SK-N-SH (cell line): ENCODE results near the gene TRMU. TPM values are rescaled to one million over a fixed set of nuclear protein-coding genes. Genes with fewer than 3 reads are reported as not detected.

Experiments
- CTCF ChIA-PET: fragments of 300-600, 350-600 bp; formaldehyde crosslinking; extraction: SDS; loops from one replicate; lab custom pipeline; 2021; lab: Yijun Ruan, JAX
- POLR2A ChIA-PET: fragments of 350-600 bp; sonication (Branson Sonifier 250); formaldehyde crosslinking; extraction: SDS; loops from one replicate; lab custom pipeline; 2020; ENCODE audit warnings: antibody characterized with exemption, inconsistent platforms; lab: Yijun Ruan, JAX
- DNase-seq: peaks from one replicate; pipeline ENCODE4 v3.0.0; 2012
- H2AFZ ChIP-seq: fragments of 200-600 bp; sonication (generic); 2 replicates; pipeline ENCODE4 v1.8.1; 2016; ENCODE audit warnings: antibody characterized with exemption, mild to moderate bottlenecking, low read depth
- H3F3A ChIP-seq: fragments of 200-600 bp; sonication (generic); replicated peaks from 2 replicates; pipeline ENCODE3; 2016; ENCODE audit warnings: antibody characterized with exemption, mild to moderate bottlenecking; ENCODE audit not compliant: insufficient read depth
- H3K27ac ChIP-seq, 2 experiments: fragments of 200-500 bp in 1 of 2; fragments of 200-600 bp in 1 of 2; sonication (Bioruptor generic) in 1 of 2; sonication (generic), shearing (Covaris generic) in 1 of 2; 2 replicates each; pipeline versions ENCODE4 v1.5.1 to v1.6.1; 2014 to 2016; ENCODE audit warnings: low read depth in 2 of 2, inconsistent platforms in 1 of 2, low read length in 1 of 2, mild to moderate bottlenecking in 1 of 2, mixed read lengths in 1 of 2
- H3K27me3 ChIP-seq: fragments of 200-600 bp; sonication (generic), shearing (Covaris generic); 2 replicates; pipeline ENCODE4 v1.6.1; 2016; ENCODE audit warnings: mixed run types; ENCODE audit not compliant: insufficient read depth
- H3K36me3 ChIP-seq, 2 experiments: fragments of 200-500 bp in 1 of 2; fragments of 200-600 bp in 1 of 2; sonication (Bioruptor generic) in 1 of 2; sonication (generic) in 1 of 2; replicated peaks in 1 of 2; 2 replicates each; pipeline versions ENCODE3 to v1.5.1; 2014 to 2016; ENCODE audit warnings: low read length in 1 of 2, mild to moderate bottlenecking in 1 of 2; ENCODE audit not compliant: insufficient read depth in 2 of 2, control insufficient read depth in 1 of 2
- H3K4me1 ChIP-seq, 2 experiments: fragments of 200-500 bp in 1 of 2; fragments of 200-600 bp in 1 of 2; sonication (Bioruptor generic) in 1 of 2; sonication (generic), shearing (Covaris generic) in 1 of 2; 2 replicates each; pipeline versions ENCODE4 v1.5.1 to v1.6.1; 2014 to 2016; ENCODE audit warnings: low read depth in 1 of 2, low read length in 1 of 2, mixed run types in 1 of 2; ENCODE audit not compliant: insufficient read depth in 2 of 2, control insufficient read depth in 1 of 2
- H3K4me2 ChIP-seq: fragments of 200-600 bp; sonication (generic), shearing (Covaris generic); 2 replicates; pipeline ENCODE4 v1.6.1; 2017; ENCODE audit warnings: mixed run types
- H3K4me3 ChIP-seq, 2 experiments: fragments of 200-500 bp in 1 of 2; fragments of 200-600 bp in 1 of 2; sonication (Bioruptor generic) in 1 of 2; sonication (generic), shearing (Covaris generic) in 1 of 2; 2 replicates each; pipeline versions ENCODE4 v1.5.1 to v1.8.1; 2014 to 2016; ENCODE audit warnings: low read depth in 2 of 2, inconsistent platforms in 1 of 2, low read length in 1 of 2, mild to moderate bottlenecking in 1 of 2, mixed read lengths in 1 of 2, moderate library complexity in 1 of 2
- H3K79me2 ChIP-seq: fragments of 200-600 bp; sonication (generic); 2 replicates; pipeline ENCODE4 v1.8.1; 2017; ENCODE audit warnings: mild to moderate bottlenecking; ENCODE audit not compliant: insufficient read depth
- H3K9ac ChIP-seq: fragments of 200-600 bp; sonication (generic); 2 replicates; pipeline ENCODE4 v1.6.1; 2017; ENCODE audit warnings: mixed run types
- H3K9me2 ChIP-seq: fragments of 200-600 bp; sonication (generic); 2 replicates; pipeline ENCODE4 v1.6.1; 2017; ENCODE audit warnings: mixed run types
- H3K9me3 ChIP-seq: fragments of 200-600 bp; sonication (generic); 2 replicates; pipeline ENCODE4 v1.6.1; 2017; ENCODE audit warnings: mixed run types, mild to moderate bottlenecking, moderate library complexity
- H4K20me1 ChIP-seq: fragments of 200-600 bp; sonication (generic); 2 replicates; pipeline ENCODE4 v1.6.1; 2017; ENCODE audit warnings: mild to moderate bottlenecking, mixed run types; ENCODE audit not compliant: insufficient read depth
- CTCF ChIP-seq: fragments of 200-600 bp; sonication (generic); IDR thresholded peaks from 2 replicates; pipeline ENCODE4 v1.6.1; 2017; ENCODE audit warnings: antibody characterized with exemption, mild to moderate bottlenecking, moderate library complexity
- FOXJ3 ChIP-seq: sonication (generic); formaldehyde crosslinking; IDR thresholded peaks from 2 replicates; pipeline ENCODE4 v1.5.1; 2020; ENCODE audit warnings: mild to moderate bottlenecking, missing genetic modification reagents
- JUND ChIP-seq: IDR thresholded peaks from 2 replicates; pipeline ENCODE4 v1.4.0; 2012
- MAX ChIP-seq: IDR thresholded peaks from 2 replicates; pipeline ENCODE4 v1.4.0; 2012; ENCODE audit warnings: low read depth
- MXI1 ChIP-seq: IDR thresholded peaks from 2 replicates; pipeline ENCODE4 v1.6.1; 2012; ENCODE audit warnings: mild to moderate bottlenecking, low read depth, low read length, improper control_type of control experiment
- NFIC ChIP-seq: IDR thresholded peaks from 2 replicates; pipeline ENCODE4 v1.4.0; 2012; ENCODE audit warnings: borderline replicate concordance
- PBX3 ChIP-seq: IDR thresholded peaks from 2 replicates; pipeline ENCODE4; 2012
- POLR2AphosphoS5 ChIP-seq: IDR thresholded peaks from 2 replicates; pipeline ENCODE4 v1.6.1; 2012; ENCODE audit warnings: low read depth, low read length
- RAD21 ChIP-seq: IDR thresholded peaks from 2 replicates; pipeline ENCODE4 v1.6.1; 2012; ENCODE audit warnings: mild to moderate bottlenecking, low read length
- REST ChIP-seq: IDR thresholded peaks from 2 replicates; pipeline ENCODE4 v1.6.1; 2012; ENCODE audit warnings: mild to moderate bottlenecking, low read depth, low read length, moderate library complexity
- SMC3 ChIP-seq: IDR thresholded peaks from 2 replicates; pipeline ENCODE4 v1.6.1; 2012; ENCODE audit warnings: low read depth, low read length, improper control_type of control experiment
- TAF1 ChIP-seq: IDR thresholded peaks from 2 replicates; pipeline ENCODE4 v1.6.1; 2012; ENCODE audit warnings: low read depth, mild to moderate bottlenecking, low read length, moderate library complexity, borderline replicate concordance
- TCF12 ChIP-seq: IDR thresholded peaks from 2 replicates; pipeline ENCODE4 v1.4.0; 2012
- TEAD4 ChIP-seq: IDR thresholded peaks from 2 replicates; pipeline ENCODE4 v1.4.0; 2012; ENCODE audit warnings: mild to moderate bottlenecking, borderline replicate concordance; ENCODE audit not compliant: insufficient read depth
- USF1 ChIP-seq: IDR thresholded peaks from 2 replicates; pipeline ENCODE4 v1.4.0; 2012; ENCODE audit warnings: low read depth, borderline replicate concordance
- ZBTB33 ChIP-seq: IDR thresholded peaks from 2 replicates; pipeline ENCODE4 v1.4.0; 2012; ENCODE audit warnings: low read depth, borderline replicate concordance
- WGBS: methylation state at CpG from one replicate; pipeline ENCODE4 v1.1.6; 2017; ENCODE audit warnings: low lambda C conversion rate; 5-methylcytosine and 5-hydroxymethylcytosine counted together
- polyA plus RNA-seq, 3 experiments: library from polyadenylated mRNA; depleted of rRNA; stranded (reverse); fragments of >200 nt; gene quantifications; 2 replicates each; pipeline ENCODE4 v1.2.3, GENCODE V29; 2012

The TRMU gene
- polyA plus RNA-seq, 1 of the 3 experiments (the other 2 are of a cell fraction) = 47.1 TPM

- H3K9me2 ChIP-seq = no peaks in the 10 kb centered on the region
- DNase-seq = no peak
- no peak overlapping the region for H2AFZ ChIP-seq
- H3K79me2 ChIP-seq = no peaks in the 10 kb centered on the region
- no peak overlapping the region for H3K4me3 ChIP-seq
- no peak overlapping the region for H3K4me2 ChIP-seq
- H3K9me3 ChIP-seq = no peaks in the 10 kb centered on the region; the same call in 1 of the 2 replicates
- H3F3A ChIP-seq = no peaks in the 10 kb centered on the region
- 73% methylated on average over 3 of the region's 3 CpGs for WGBS
- no peak for TF ChIP-seq POLR2AphosphoS5
- no peak for TF ChIP-seq SMC3
- no peak for TF ChIP-seq NFIC
- no peak for TF ChIP-seq RAD21
- TF ChIP-seq CTCF = no peak
- TF ChIP-seq TAF1 = no peak
- TF ChIP-seq REST = no peak
- POLR2A ChIA-PET = no interaction called here
- no peak overlapping the region for H3K9ac ChIP-seq
- no peaks in the 10 kb centered on the region for H3K27me3 ChIP-seq
- CTCF ChIA-PET = interaction anchor here (1.0 kb wide), 1 partner anchor 9 kb away, joined by 4 read pairs; no protein-coding TSS in a partner anchor
- no peak overlapping the region for H3K27ac ChIP-seq
- H3K4me1 ChIP-seq = no peaks in the 10 kb centered on the region; a peak in 1 of 4 replicates
- H4K20me1 ChIP-seq = no peaks in the 10 kb centered on the region
- peaks cover 0 to 5% of the 10 kb centered on the region in 2 experiments for H3K36me3 ChIP-seq
Measured at GRCh38 chr22:46376111-46376510, 40.6 kb downstream of the TRMU start.

- no peak overlapping the region for H2AFZ ChIP-seq
- H3K4me1 ChIP-seq = no peaks in the 10 kb centered on the region; a peak in 1 of 4 replicates
- ChIA-PET CTCF (interaction anchor here (0.7 to 3.4 kb wide), 2 partner anchors 10 to 165 kb away, joined by 3 to 12 read pairs; no protein-coding TSS in a partner anchor), POLR2A (no interaction called here)
- no peaks in the 10 kb centered on the region for H3F3A ChIP-seq
- peaks cover 0 to 5% of the 10 kb centered on the region in 2 experiments for H3K36me3 ChIP-seq
- no peaks in the 10 kb centered on the region for H3K79me2 ChIP-seq
- H3K27me3 ChIP-seq = no peaks in the 10 kb centered on the region
- no peaks in the 10 kb centered on the region for H4K20me1 ChIP-seq
- WGBS = 80% methylated on average over 15 of the region's 19 CpGs
- H3K9ac ChIP-seq = no peak overlapping the region
- no peak overlapping the region for H3K4me3 ChIP-seq
- no peaks in the 10 kb centered on the region for H3K9me2 ChIP-seq
- TF ChIP-seq NFIC = no peak
- TF ChIP-seq MXI1 = no peak
- no peak for TF ChIP-seq USF1
- no peak for TF ChIP-seq TEAD4
- no peak for TF ChIP-seq JUND
- TF ChIP-seq TCF12 = no peak
- no peak for TF ChIP-seq FOXJ3 (CRISPR knock-in tag)
- TF ChIP-seq ZBTB33 = no peak
- no peak for TF ChIP-seq TAF1
- no peak for TF ChIP-seq PBX3
- no peak for TF ChIP-seq MAX
- TF ChIP-seq, all 33 proteins: peak for 0
- Histone ChIP-seq H3K9me3 (no peaks in the 10 kb centered on the region; the same call in 1 of the 2 replicates), H3K27ac (no peak overlapping the region), H3K4me2 (no peak overlapping the region)
- DNase-seq = no peak
Measured at GRCh38 chr22:46376908-46377524, 41.5 kb downstream of the TRMU start.
